B cell (primary cell): ENCODE measurements around the gene IGFL4. TPM values are rescaled to one million over a fixed set of nuclear protein-coding genes. Genes with fewer than 3 reads are reported as not detected.

Experiments
- ATAC-seq: fragments of 200-7000 bp; cut with Tn5 transposase; one replicate; pipeline ENCODE4 v1.10.0; 2021; ENCODE audit warnings: low read depth, mild to moderate bottlenecking, moderate number of reproducible peaks, moderate library complexity
- CTCF ChIA-PET: fragments of 350-600 bp; sonication (Branson Sonifier 250); formaldehyde crosslinking; loops from one replicate; lab custom pipeline; 2021; ENCODE audit warnings: antibody characterized with exemption, inconsistent platforms; lab: Charles Lee
- POLR2A ChIA-PET: fragments of 350-600 bp; sonication (Branson Sonifier 250); formaldehyde crosslinking; loops from one replicate; lab custom pipeline; 2021; ENCODE audit warnings: antibody characterized with exemption; lab: Charles Lee
- DNase-seq: peaks from one replicate; pipeline ENCODE4 v3.0.0; 2013
- H2AFZ ChIP-seq: 2 replicates; pipeline ENCODE4 v1.6.1; 2012; ENCODE audit warnings: mild to moderate bottlenecking, low read depth, low read length; ENCODE audit not compliant: insufficient read depth, poor library complexity, severe bottlenecking
- H3K27ac ChIP-seq, 2 donors: 1 replicate in 1 of 2; 2 replicates in 1 of 2; pipeline ENCODE4 v1.5.1; 2012 to 2013; ENCODE audit warnings: low read length in 2 of 2, mild to moderate bottlenecking in 2 of 2, moderate library complexity in 1 of 2
- H3K27me3 ChIP-seq, 4 experiments: fragments of 200-600 bp in 1 of 4; sonication (generic) in 1 of 4; replicated peaks in 1 of 4; 1 replicate in 2 of 4; 2 replicates in 2 of 4; pipeline versions ENCODE4 v1.6.1 to v1.7.0; 2013 to 2016; ENCODE audit warnings: low read length in 3 of 4, mild to moderate bottlenecking in 2 of 4, mixed read lengths in 1 of 4, moderate library complexity in 1 of 4; ENCODE audit not compliant: insufficient read depth in 4 of 4, control insufficient read depth in 3 of 4; ENCODE audit errors: control extremely low read depth in 1 of 4
- H3K36me3 ChIP-seq, 2 experiments: replicated peaks in 1 of 2; 1 replicate in 1 of 2; 2 replicates in 1 of 2; pipeline versions ENCODE4 v1.6.1 to v1.7.1; 2013; ENCODE audit warnings: low read length in 1 of 2; ENCODE audit not compliant: insufficient read depth in 2 of 2, control insufficient read depth in 1 of 2; ENCODE audit errors: control extremely low read depth in 1 of 2, extremely low read depth in 1 of 2
- H3K4me1 ChIP-seq, 2 donors: fragments of 200-600 bp in 1 of 2; sonication (generic) in 1 of 2; 1 replicate in 1 of 2; 2 replicates in 1 of 2; pipeline versions ENCODE4 v1.5.1 to v1.6.1; 2013 to 2017; ENCODE audit warnings: low read length in 2 of 2; ENCODE audit not compliant: control insufficient read depth in 2 of 2, insufficient read depth in 2 of 2
- H3K4me2 ChIP-seq: replicated peaks from 2 replicates; pipeline ENCODE3; 2012; ENCODE audit warnings: mild to moderate bottlenecking, low read depth, low read length; ENCODE audit not compliant: poor library complexity, severe bottlenecking
- H3K4me3 ChIP-seq, 5 experiments: fragments of 200-600 bp in 1 of 5; sonication (generic) in 1 of 5; 1 replicate in 3 of 5; 2 replicates in 2 of 5; pipeline versions ENCODE4 v1.5.1 to v1.7.0; 2011 to 2016; ENCODE audit warnings: low read length in 4 of 5, mild to moderate bottlenecking in 4 of 5, low read depth in 2 of 5, control low read depth in 1 of 5, moderate library complexity in 1 of 5; ENCODE audit not compliant: insufficient read depth in 1 of 5; ENCODE audit errors: control extremely low read depth in 1 of 5, extremely low read depth in 1 of 5
- H3K79me2 ChIP-seq: fragments of 200-600 bp; sonication (generic); one replicate; pipeline ENCODE4 v1.6.0; 2016; ENCODE audit warnings: low read length; ENCODE audit not compliant: control insufficient read depth, insufficient read depth
- H3K9ac ChIP-seq: fragments of 200-600 bp; sonication (generic); 2 replicates; pipeline ENCODE4 v1.6.1; 2017; ENCODE audit warnings: mild to moderate bottlenecking, low read length, moderate library complexity
- H3K9me3 ChIP-seq, 3 donors: one replicate each; pipeline versions ENCODE4 v1.6.1 to v1.7.1; 2013; ENCODE audit warnings: low read length in 2 of 3; ENCODE audit not compliant: control insufficient read depth in 2 of 3, insufficient read depth in 1 of 3; ENCODE audit errors: control extremely low read depth in 1 of 3
- H4K20me1 ChIP-seq: 2 replicates; pipeline ENCODE4 v1.6.0; 2012; ENCODE audit warnings: mild to moderate bottlenecking, low read length; ENCODE audit not compliant: insufficient read depth, control insufficient read depth, poor library complexity, severe bottlenecking
- H3K27ac Mint-ChIP-seq: one replicate; pipeline ENCODE4 v1.8.0; 2021; ENCODE audit warnings: mixed read lengths
- H3K27me3 Mint-ChIP-seq: one replicate; pipeline ENCODE4 v1.8.0; 2021; ENCODE audit warnings: mixed read lengths
- H3K4me1 Mint-ChIP-seq: one replicate; pipeline ENCODE4 v1.8.0; 2021; ENCODE audit warnings: mixed read lengths
- H3K4me3 Mint-ChIP-seq: one replicate; pipeline ENCODE4 v1.8.0; 2021; ENCODE audit warnings: mixed read lengths
- H3K9me3 Mint-ChIP-seq: one replicate; pipeline ENCODE4 v1.8.0; 2022; ENCODE audit warnings: mixed read lengths; ENCODE audit not compliant: insufficient read depth
- EZH2 ChIP-seq: IDR thresholded peaks from 2 replicates; pipeline ENCODE4 v1.6.1; 2012; ENCODE audit warnings: borderline replicate concordance, low read depth, mild to moderate bottlenecking, moderate library complexity, low read length; ENCODE audit not compliant: insufficient read depth, poor library complexity, severe bottlenecking
- WGBS: methylation state at CpG from one replicate; pipeline ENCODE4 v1.1.5; 2013; ENCODE audit warnings: missing lambda C conversion rate; ENCODE audit not compliant: insufficient coverage; 5-methylcytosine and 5-hydroxymethylcytosine counted together
- intact Hi-C: fragments of 100-400 bp; cut with micrococcal nuclease; formaldehyde crosslinking; loops from one replicate; pipeline ENCODE4 v1.10.0; 2022
- polyA plus RNA-seq: library from polyadenylated mRNA; depleted of rRNA; stranded (reverse); fragments of >200 nt; gene quantifications from 2 replicates; pipeline ENCODE4 v1.2.3, GENCODE V29; 2012
- total RNA-seq, 2 donors: library from RNA; stranded (reverse); fragments of 120-200 nt in 1 of 2; gene quantifications; 1 replicate in 1 of 2; 2 replicates in 1 of 2; pipeline versions ENCODE4 v1.2.3 to v1.2.4, GENCODE V29; 2013 to 2022
- TF ChIP-seq, protein P1 (sequence below): fragments of 200-600 bp; IDR thresholded peaks from one replicate; pipeline ENCODE4 v1.8.0; 2022; ENCODE audit warnings: antibody characterized with exemption, mild to moderate bottlenecking

Gene IGFL4
- total and polyA plus RNA-seq, 2 donors (not counting 1 experiment from before 2014, with no cell fraction given), result not detected

GRCh38 chr19:46022061-46022430 lies 18.8 kb downstream of the IGFL4 start:
- H3K9ac ChIP-seq, result no peak overlapping the region
- intact Hi-C loops, result no loop called here
- no peaks in the 10 kb centered on the region for H4K20me1 ChIP-seq
- 67% methylated on average over 12 of the region's 12 CpGs for WGBS
- Mint-ChIP-seq H3K27ac (no peak overlapping the region), H3K27me3 (peaks cover 26% of the 10 kb centered on the region), H3K9me3 (no peaks in the 10 kb centered on the region), H3K4me1 (no peaks in the 10 kb centered on the region), H3K4me3 (no peak overlapping the region)
- no peaks in the 10 kb centered on the region for H3K36me3 ChIP-seq
- H3K27ac ChIP-seq, result no peak overlapping the region
- ChIA-PET POLR2A (no interaction called here), CTCF (interaction anchor here (1.3 kb wide), 1 partner anchor 12 kb away, joined by 4 read pairs; no protein-coding TSS in a partner anchor)
- peaks cover 0 to 9% (median 0%) of the 10 kb centered on the region in 3 donors for H3K9me3 ChIP-seq
- H3K79me2 ChIP-seq, result no peaks in the 10 kb centered on the region
- H3K4me3 ChIP-seq, result no peak overlapping the region
- peaks cover 0 to 21% (median 15%) of the 10 kb centered on the region in 4 experiments for H3K27me3 ChIP-seq
- no peak for TF ChIP-seq EZH2
- TF ChIP-seq, protein P1, sequence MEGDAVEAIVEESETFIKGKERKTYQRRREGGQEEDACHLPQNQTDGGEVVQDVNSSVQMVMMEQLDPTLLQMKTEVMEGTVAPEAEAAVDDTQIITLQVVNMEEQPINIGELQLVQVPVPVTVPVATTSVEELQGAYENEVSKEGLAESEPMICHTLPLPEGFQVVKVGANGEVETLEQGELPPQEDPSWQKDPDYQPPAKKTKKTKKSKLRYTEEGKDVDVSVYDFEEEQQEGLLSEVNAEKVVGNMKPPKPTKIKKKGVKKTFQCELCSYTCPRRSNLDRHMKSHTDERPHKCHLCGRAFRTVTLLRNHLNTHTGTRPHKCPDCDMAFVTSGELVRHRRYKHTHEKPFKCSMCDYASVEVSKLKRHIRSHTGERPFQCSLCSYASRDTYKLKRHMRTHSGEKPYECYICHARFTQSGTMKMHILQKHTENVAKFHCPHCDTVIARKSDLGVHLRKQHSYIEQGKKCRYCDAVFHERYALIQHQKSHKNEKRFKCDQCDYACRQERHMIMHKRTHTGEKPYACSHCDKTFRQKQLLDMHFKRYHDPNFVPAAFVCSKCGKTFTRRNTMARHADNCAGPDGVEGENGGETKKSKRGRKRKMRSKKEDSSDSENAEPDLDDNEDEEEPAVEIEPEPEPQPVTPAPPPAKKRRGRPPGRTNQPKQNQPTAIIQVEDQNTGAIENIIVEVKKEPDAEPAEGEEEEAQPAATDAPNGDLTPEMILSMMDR, result no peak
- ATAC-seq (no peak), DNase-seq (no peak)
- peaks cover 0 to 2% of the 10 kb centered on the region in 2 donors for H3K4me1 ChIP-seq
- no peak overlapping the region for H2AFZ ChIP-seq
- H3K4me2 ChIP-seq, result no peak overlapping the region

- intact Hi-C loops, result no loop called here
- ATAC-seq, result no peak
Measured at GRCh38 chr19:46021531-46022041, 19.2 kb downstream of the IGFL4 start.

More at GRCh38 chr19:46021531-46022041, 19.2 kb downstream of the IGFL4 start:
- H3K9me3 ChIP-seq, result peaks cover 0 to 9% (median 0%) of the 10 kb centered on the region in 3 donors
- no peak for DNase-seq
- no peaks in the 10 kb centered on the region for H3K36me3 ChIP-seq
- Mint-ChIP-seq H3K4me1 (peaks cover 3% of the 10 kb centered on the region), H3K4me3 (no peak overlapping the region), H3K27ac (no peak overlapping the region), H3K9me3 (no peaks in the 10 kb centered on the region), H3K27me3 (peaks cover 22% of the 10 kb centered on the region)
- no peak overlapping the region for H3K27ac ChIP-seq
- H4K20me1 ChIP-seq, result no peaks in the 10 kb centered on the region
- POLR2A ChIA-PET, result no interaction called here
- no peak overlapping the region for H3K4me3 ChIP-seq
- CTCF ChIA-PET, result interaction anchor here (1.3 to 2.4 kb wide), 2 partner anchors 11 to 244 kb away, joined by 4 to 5 read pairs; no protein-coding TSS in a partner anchor
- no peak overlapping the region for H3K9ac ChIP-seq
- H3K27me3 ChIP-seq, result peaks cover 0 to 21% (median 15%) of the 10 kb centered on the region in 4 experiments
- TF ChIP-seq, protein P1, result no peak
- no peak for TF ChIP-seq EZH2
- H3K4me2 ChIP-seq, result no peak overlapping the region
- H2AFZ ChIP-seq, result no peak overlapping the region
- H3K4me1 ChIP-seq, result peaks cover 0 to 4% of the 10 kb centered on the region in 2 donors
- 79% methylated on average over 11 of the region's 11 CpGs for WGBS
- H3K79me2 ChIP-seq, result no peaks in the 10 kb centered on the region
